DMS53 treated with DMSO at 0.1 percent for 48 hours (cell line): Measurements from ENCODE around the gene USP44.
"Not testable (repeated sequence)": the region's sequence is repeated elsewhere in the genome, so short reads cannot be mapped to it uniquely, and the experiment has no call there.

Experiments
- DNase-seq: peaks from one replicate; lab custom pipeline; 2025; ENCODE audit not compliant: unreplicated experiment; lab: John Stamatoyannopoulos, UW

Gene USP44

GRCh38 chr12:95511977-95512376 is 39.3 kb downstream of the USP44 start:
- no peak for DNase-seq

DNA sequence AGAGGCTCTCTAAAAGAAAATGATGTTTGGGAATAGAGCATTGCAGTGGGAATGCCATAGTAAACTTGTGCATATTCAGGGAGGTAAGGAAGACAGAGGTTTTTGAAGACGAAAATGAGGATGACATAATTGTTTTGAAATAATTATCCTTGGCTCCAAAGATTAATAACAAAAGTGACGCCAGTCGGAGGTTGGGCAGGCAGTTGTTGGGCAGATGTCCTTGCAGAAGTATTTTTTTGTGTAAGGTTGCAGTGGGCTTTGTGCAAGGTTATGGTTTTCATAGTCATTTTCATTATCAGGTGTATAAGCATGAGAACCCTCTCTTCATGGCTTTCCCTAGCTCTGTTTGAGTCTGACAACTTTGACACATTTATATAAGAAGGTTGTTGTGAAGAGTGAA is 42.0 kb downstream of the USP44 start:
- DNase-seq, result no peak

DNA sequence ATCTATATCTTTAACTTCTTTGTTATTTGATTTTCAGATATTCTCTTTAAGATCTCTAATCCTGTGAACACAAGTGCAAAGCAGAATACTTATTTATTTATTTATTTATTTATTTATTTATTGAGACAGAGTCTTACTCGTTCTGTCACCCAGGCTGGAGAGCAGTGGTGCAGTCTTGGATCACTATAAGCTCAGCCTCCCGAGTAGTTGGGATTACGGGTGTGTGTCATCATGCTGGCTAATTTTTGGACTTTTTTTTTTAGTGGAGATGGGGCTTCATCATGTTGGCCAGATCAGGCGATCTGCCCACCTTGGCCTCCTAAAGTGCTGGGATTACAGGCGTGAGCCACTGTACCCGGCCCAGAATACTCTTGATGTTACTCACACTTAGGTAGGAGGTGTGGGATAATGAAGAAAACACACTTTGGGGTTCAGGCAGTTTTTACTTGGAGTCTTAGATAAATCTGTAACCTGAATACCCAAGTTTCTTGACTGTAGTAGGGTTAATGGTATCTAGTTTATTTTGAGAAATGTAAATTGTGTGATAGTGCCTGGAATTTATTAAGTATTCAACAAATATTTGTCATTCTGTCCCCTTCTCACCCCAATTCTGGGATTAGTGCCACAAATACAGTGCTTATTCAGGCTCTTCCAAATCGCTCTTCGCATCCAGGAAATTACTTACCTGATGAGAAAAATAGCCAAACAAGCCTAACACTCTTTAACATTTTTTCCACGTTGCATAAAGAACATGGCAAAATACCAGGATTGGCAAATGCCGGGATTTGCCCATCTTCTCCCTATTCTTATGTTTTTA is 44.4 kb downstream of the USP44 start:
- no peak for DNase-seq

- no peak for DNase-seq
These were observed 46.2 kb downstream of the USP44 start for GRCh38 chr12:95505039-95505438.

GRCh38 chr12:95504140-95504539 is 47.1 kb downstream of the USP44 start:
- DNase-seq, result no peak

GRCh38 chr12:95499772-95500171 is 51.5 kb downstream of the USP44 start:
- no peak for DNase-seq

GRCh38 chr12:95498968-95499367 is 52.3 kb downstream of the USP44 start:
- no peak for DNase-seq

- DNase-seq, result peak; percentile 65
These were observed 54.2 kb downstream of the USP44 start for GRCh38 chr12:95497031-95497430.

- no peak for DNase-seq
These were observed 55.8 kb downstream of the USP44 start for GRCh38 chr12:95495433-95495832.

- no peak for DNase-seq
These were observed 56.4 kb downstream of the USP44 start for GRCh38 chr12:95494888-95495287.

DNA sequence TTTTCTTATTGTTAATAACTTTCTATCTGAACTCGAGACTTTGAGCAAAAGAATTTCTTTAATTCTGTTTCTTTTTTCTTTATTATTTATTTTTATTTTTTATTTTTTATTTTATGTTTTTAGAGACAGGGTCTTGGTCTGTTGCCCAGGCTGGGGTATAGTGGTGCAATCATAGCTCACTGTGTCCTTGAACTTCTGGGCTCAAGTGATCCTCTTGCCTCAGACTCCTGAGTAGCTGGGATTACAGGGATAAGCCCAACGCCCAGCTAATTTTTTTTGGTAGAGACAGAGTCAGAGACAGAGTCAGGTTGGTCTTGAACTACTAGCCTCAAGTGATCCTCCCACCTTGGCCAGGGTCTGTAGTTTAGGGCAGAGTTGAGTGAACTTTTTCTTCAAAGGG is 58.8 kb downstream of the USP44 start:
- no peak for DNase-seq

GRCh38 chr12:95487024-95487423 is 64.3 kb downstream of the USP44 start:
- no peak for DNase-seq

- no peak for DNase-seq
These were observed 66.8 kb downstream of the USP44 start for GRCh38 chr12:95484524-95484923.

- not testable (repeated sequence) for DNase-seq
These were observed 68.7 kb downstream of the USP44 start for GRCh38 chr12:95482564-95482963.

- no peak for DNase-seq
These were observed 69.4 kb downstream of the USP44 start for GRCh38 chr12:95481888-95482287.

- no peak for DNase-seq
These were observed 70.2 kb downstream of the USP44 start for GRCh38 chr12:95481072-95481471.

GRCh38 chr12:95480230-95480629 is 71.0 kb downstream of the USP44 start:
- DNase-seq, result no peak

DNA sequence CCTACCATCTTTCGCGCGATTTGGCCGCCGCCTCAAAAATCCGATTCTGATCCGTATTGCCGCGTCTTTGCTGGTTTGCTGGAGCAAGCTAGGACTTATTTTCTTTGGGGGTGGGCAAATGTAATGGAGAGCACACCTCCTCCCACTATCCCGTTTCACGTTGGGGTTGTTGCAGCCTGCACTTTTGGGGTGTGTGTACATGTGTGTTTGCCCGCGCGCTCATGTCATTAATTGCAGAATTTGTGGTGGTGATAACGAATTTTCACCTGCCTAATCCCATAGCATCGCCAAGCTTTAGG is 76.7 kb downstream of the USP44 start:
- DNase-seq, result no peak

DNA sequence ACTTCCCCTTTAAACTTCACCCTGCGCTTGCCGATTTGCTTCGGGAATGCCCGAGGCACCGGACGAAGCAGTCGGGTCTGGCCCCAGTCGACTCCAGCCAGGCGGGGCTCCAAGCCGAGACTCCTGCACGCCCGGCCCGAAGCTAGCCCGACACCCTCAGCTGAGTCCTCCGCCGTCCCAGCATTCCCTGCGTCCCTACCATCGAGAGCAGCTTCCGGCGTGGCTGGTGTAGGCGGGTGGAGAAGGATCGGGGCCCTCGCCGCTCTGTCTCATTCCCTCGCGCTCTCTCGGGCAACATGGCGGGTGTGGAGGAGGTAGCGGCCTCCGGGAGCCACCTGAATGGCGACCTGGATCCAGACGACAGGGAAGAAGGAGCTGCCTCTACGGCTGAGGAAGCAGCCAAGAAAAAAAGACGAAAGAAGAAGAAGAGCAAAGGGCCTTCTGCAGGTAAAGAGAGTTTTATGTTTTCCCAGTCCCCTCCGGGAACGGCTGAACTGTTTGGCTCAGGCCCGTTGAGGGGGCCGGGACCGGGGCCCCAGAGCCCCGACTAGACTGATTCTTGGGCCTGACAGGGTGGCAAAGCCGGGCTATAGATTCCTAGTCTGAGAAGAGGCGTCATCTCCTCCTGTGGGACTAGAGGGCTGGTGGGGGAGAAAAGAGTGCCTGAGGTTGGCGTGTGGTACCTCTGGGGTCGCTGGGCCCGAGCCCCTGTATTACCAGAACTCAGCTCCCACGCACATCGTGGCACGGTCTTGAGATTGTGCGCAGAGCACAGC is 77.2 kb downstream of the USP44 start, which contains the start of gene METAP2:
Gene METAP2, plus strand, starts transcription at position 269 of the 776 bp plus-strand sequence. Its CDS starts 28 bp downstream, at position 297.
- peak; percentile 95 for DNase-seq

DNA sequence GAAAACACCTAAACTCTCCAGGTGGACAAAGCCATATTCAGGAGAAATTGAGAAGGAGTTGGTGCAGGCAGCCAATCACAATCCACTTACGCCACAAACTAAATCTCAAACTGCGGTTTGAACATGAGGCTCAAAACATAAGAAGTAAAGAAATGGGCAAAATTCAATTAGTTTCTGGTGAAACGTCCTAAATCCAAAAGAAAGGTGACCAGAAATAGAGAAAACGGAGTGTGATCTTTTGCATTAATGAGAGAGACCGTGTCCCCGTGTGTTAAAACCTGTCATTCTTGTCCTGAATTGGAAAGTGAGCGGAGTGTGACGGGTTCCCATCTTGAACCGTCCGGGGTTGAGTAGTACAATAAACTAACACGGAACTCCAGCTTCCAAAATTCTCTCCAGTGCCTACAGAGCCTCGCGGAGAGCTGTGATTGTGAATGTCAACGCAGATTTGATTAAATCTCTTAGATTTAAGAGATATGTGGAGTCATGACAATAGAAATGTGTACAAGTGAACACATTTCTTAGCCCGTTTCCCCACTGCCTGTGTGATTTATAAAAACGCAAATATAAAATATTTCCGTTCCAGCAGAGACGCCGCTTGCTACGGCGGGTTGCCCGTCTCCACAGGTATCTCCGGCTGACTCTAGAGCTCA is 77.9 kb downstream of the USP44 start:
- DNase-seq, result peak; percentile 66

DNA sequence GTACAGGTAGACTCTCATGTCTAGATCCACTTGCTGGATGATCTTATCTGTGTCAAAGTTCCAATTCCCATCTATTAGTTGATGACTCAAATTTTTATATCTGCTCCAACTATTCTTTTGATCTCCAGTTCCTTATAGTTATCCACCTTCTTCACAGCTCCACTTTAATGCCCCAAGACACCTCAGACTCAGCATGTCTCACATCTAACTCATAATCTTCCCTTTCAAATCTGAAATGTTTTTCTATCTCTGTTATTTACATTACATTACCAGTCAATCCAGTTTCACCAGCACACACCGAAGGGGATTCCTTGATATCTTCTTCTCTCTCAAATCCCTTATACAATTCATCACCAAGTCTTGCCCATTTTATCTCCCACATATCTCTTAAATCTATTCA is 81.0 kb downstream of the USP44 start:
- peak; percentile 12 for DNase-seq
